Measurements from ENCODE around the gene TTC31. TPM values are rescaled to one million over a fixed set of nuclear protein-coding genes. Genes with fewer than 3 reads are reported as not detected.

TTC31 gene
- total and polyA plus RNA-seq, 2 donors (not counting 1 experiment from before 2014, with no cell fraction given): 68.5 to 72.3 TPM

- peaks cover 52% of the 10 kb centered on the region for H3K4me1 Mint-ChIP-seq
- WGBS (ENCODE audit: insufficient coverage): 5% methylated on average over 59 of the region's 65 CpGs
- Histone ChIP-seq H3K4me2 (replicated peaks; ENCODE audit: low read depth, low read length, poor library complexity, severe bottlenecking) (peak within 1 kb of the TSS; percentile 91), H3K4me3 (ENCODE audit: control extremely low read depth in 1 of 5, extremely low read depth in 1 of 5, insufficient read depth in 1 of 5, low read depth in 2 of 5, low read length in 4 of 5) (peak within 1 kb of the TSS; percentile 26 to 69 (median 38)), H3K27me3 (replicated peaks in 1 of 4; ENCODE audit: control extremely low read depth in 1 of 4, control insufficient read depth in 3 of 4, insufficient read depth in 4 of 4, low read length in 3 of 4) (peaks cover 0 to 74% (median 38%) of the 10 kb centered on the region in 4 experiments), H3K9ac (ENCODE audit: low read length) (peak within 1 kb of the TSS; percentile 70), H2AFZ (ENCODE audit: insufficient read depth, low read depth, low read length, poor library complexity, severe bottlenecking) (peak within 1 kb of the TSS; percentile 64), H3K79me2 (ENCODE audit: control insufficient read depth, insufficient read depth, low read length) (no peaks in the 10 kb centered on the region), H4K20me1 (ENCODE audit: control insufficient read depth, insufficient read depth, low read length, poor library complexity, severe bottlenecking) (no peaks in the 10 kb centered on the region), H3K36me3 (replicated peaks in 1 of 2; ENCODE audit: control extremely low read depth in 1 of 2, control insufficient read depth in 1 of 2, extremely low read depth in 1 of 2, insufficient read depth in 2 of 2, low read length in 1 of 2) (peaks cover 0 to 2% of the 10 kb centered on the region in 2 experiments), H3K9me3 (ENCODE audit: control extremely low read depth in 1 of 3, control insufficient read depth in 2 of 3, insufficient read depth in 1 of 3, low read length in 2 of 3) (peaks cover 0 to 31% (median 0%) of the 10 kb centered on the region in 3 donors), H3K4me1 (ENCODE audit: control insufficient read depth in 2 of 2, insufficient read depth in 2 of 2, low read length in 2 of 2) (peaks cover 49 to 54% of the 10 kb centered on the region in 2 donors), H3K27ac (ENCODE audit: low read length in 2 of 2) (no peak within 1 kb of the TSS)
- DNase-seq (peak; percentile 61), ATAC-seq (ENCODE audit: low read depth) (no peak)
- peak within 1 kb of the TSS; percentile 64 for H3K27ac Mint-ChIP-seq
- TF ChIP-seq CTCF (IDR thresholded peaks at IDR 0.05) (no peak), EZH2 (IDR thresholded peaks at IDR 0.05; ENCODE audit: borderline replicate concordance, insufficient read depth, low read depth, low read length, poor library complexity, severe bottlenecking) (peak; percentile 81)
- intact Hi-C loops (cut with micrococcal nuclease): loop anchor here (5.0 kb wide), 1 partner anchor 33 kb away; no protein-coding TSS in a partner anchor
- POLR2A ChIA-PET: interaction anchor here (0.6 to 1.9 kb wide), 4 partner anchors 8 to 124 kb away, joined by 3 to 7 read pairs (median 4); partner anchors contain the start of gene PCGF1
- peak within 1 kb of the TSS; percentile 92 for H3K4me3 Mint-ChIP-seq
- H3K9me3 Mint-ChIP-seq (ENCODE audit: insufficient read depth): no peaks in the 10 kb centered on the region
- CTCF ChIA-PET: interaction anchor here (1.7 to 3.0 kb wide), 2 partner anchors 14 to 87 kb away, joined by 4 to 11 read pairs; no protein-coding TSS in a partner anchor
- H3K27me3 Mint-ChIP-seq: peaks cover 57% of the 10 kb centered on the region
Measured at GRCh38 chr2:74499267-74499939, 16.5 kb downstream of the TTC31 start, which contains the start of gene LBX2. LBX2 (minus strand) TSS chr2:74499603; CDS start chr2:74499537, 66 bp downstream.
